C4-2B (cell line): ENCODE data around the gene TPX2.

Experiments
- CTCF ChIP-seq: fragments of 450-650 bp; conservative IDR thresholded peaks from 2 replicates; pipeline ENCODE4 v1.5.1; 2017; ENCODE audit warnings: mild to moderate bottlenecking
- ZFX ChIP-seq: fragments of 450-650 bp; IDR thresholded peaks from 2 replicates; pipeline ENCODE4 v1.6.1; 2017

DNA sequence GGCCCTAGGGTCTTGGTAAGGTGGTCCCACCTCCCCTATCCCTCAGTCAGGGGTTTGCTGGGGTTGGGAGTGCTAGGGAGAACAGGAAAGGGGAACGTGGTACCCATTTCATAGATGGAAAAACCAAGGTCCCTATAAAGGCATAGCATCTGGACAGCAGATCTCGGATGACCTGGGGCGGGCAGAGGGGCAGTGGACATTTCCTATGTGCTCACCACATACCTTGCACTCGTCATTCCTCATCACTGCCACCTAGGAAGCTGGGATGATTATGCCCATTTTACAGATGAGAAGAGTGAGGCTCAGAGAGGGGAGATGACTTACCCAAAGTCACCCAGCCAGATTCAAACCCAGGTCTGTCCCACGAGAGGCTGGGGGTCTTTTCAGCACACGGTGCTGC, 92.1 kb downstream of the TPX2 start:
- TF ChIP-seq CTCF, result no peak
- no peak for TF ChIP-seq ZFX
